DOHH2 (cell line): ENCODE measurements around the gene MYADML2.

Experiments used
- H3F3A ChIP-seq: fragments of 200-600 bp; sonication (generic), shearing (Covaris generic); 2 replicates; pipeline ENCODE4 v1.6.0; 2016; ENCODE audit warnings: antibody characterized with exemption, mild to moderate bottlenecking; ENCODE audit not compliant: control insufficient read depth, insufficient read depth
- H3K27ac ChIP-seq: fragments of 200-600 bp; sonication (generic); 2 replicates; pipeline ENCODE4 v1.5.1; 2014; ENCODE audit warnings: low read depth, mild to moderate bottlenecking, low read length, moderate library complexity
- H3K27me3 ChIP-seq: fragments of 200-600 bp; sonication (generic); 2 replicates; pipeline ENCODE4 v1.6.1; 2014; ENCODE audit warnings: mild to moderate bottlenecking, low read length, mixed read lengths; ENCODE audit not compliant: control insufficient read depth
- H3K36me3 ChIP-seq: fragments of 200-600 bp; sonication (generic); 2 replicates; pipeline ENCODE4 v1.6.1; 2014; ENCODE audit warnings: mild to moderate bottlenecking, low read length, moderate library complexity, mixed read lengths; ENCODE audit not compliant: control insufficient read depth
- H3K4me1 ChIP-seq: fragments of 200-600 bp; sonication (generic); 2 replicates; pipeline ENCODE4 v1.6.1; 2014; ENCODE audit warnings: mild to moderate bottlenecking, low read length, mixed read lengths; ENCODE audit not compliant: control insufficient read depth
- H3K4me2 ChIP-seq: fragments of 200-600 bp; sonication (generic); 2 replicates; pipeline ENCODE4 v1.6.0; 2014; ENCODE audit warnings: mild to moderate bottlenecking, low read length, moderate library complexity
- H3K4me3 ChIP-seq: fragments of 200-600 bp; sonication (generic); 2 replicates; pipeline ENCODE4 v1.5.1; 2014; ENCODE audit warnings: mild to moderate bottlenecking, low read length, mixed read lengths
- H3K79me2 ChIP-seq: fragments of 200-600 bp; sonication (generic); 2 replicates; pipeline ENCODE4 v1.6.1; 2014; ENCODE audit warnings: mild to moderate bottlenecking, low read length, mixed read lengths; ENCODE audit not compliant: control insufficient read depth
- H3K9me2 ChIP-seq: fragments of 200-600 bp; sonication (generic); replicated peaks from 2 replicates; pipeline ENCODE4 v1.6.1; 2014; ENCODE audit warnings: mild to moderate bottlenecking, low read length, mixed read lengths; ENCODE audit not compliant: control insufficient read depth
- H3K9me3 ChIP-seq: fragments of 200-600 bp; sonication (generic); 2 replicates; pipeline ENCODE4 v1.6.1; 2014; ENCODE audit warnings: antibody characterized with exemption, low read length, mixed read lengths; ENCODE audit not compliant: control insufficient read depth, insufficient read depth
- H4K20me1 ChIP-seq: fragments of 200-600 bp; sonication (generic); 2 replicates; pipeline ENCODE4 v1.6.0; 2014; ENCODE audit warnings: low read depth, mild to moderate bottlenecking, antibody characterized with exemption, low read length, moderate library complexity; ENCODE audit not compliant: control insufficient read depth, insufficient read depth
- CTCF ChIP-seq: fragments of 200-600 bp; sonication (generic); IDR thresholded peaks from one replicate; pipeline ENCODE4 v1.5.1; 2014; ENCODE audit warnings: antibody characterized with exemption, mild to moderate bottlenecking, low read depth, low read length; ENCODE audit not compliant: poor library complexity, severe bottlenecking
- EZH2phosphoT487 ChIP-seq: fragments of 200-600 bp; sonication (generic); IDR thresholded peaks from 2 replicates; pipeline ENCODE4 v1.6.1; 2017; ENCODE audit warnings: borderline replicate concordance, mild to moderate bottlenecking, antibody characterized with exemption, low read length, moderate library complexity, mixed read lengths

The MYADML2 gene

GRCh38 chr17:81956607-81957589, 9.9 kb upstream of the MYADML2 start:
- no peaks in the 10 kb centered on the region for H3K9me3 ChIP-seq
- H3K36me3 ChIP-seq: no peaks in the 10 kb centered on the region
- no peak for TF ChIP-seq CTCF
- no peak for TF ChIP-seq EZH2phosphoT487

DNA sequence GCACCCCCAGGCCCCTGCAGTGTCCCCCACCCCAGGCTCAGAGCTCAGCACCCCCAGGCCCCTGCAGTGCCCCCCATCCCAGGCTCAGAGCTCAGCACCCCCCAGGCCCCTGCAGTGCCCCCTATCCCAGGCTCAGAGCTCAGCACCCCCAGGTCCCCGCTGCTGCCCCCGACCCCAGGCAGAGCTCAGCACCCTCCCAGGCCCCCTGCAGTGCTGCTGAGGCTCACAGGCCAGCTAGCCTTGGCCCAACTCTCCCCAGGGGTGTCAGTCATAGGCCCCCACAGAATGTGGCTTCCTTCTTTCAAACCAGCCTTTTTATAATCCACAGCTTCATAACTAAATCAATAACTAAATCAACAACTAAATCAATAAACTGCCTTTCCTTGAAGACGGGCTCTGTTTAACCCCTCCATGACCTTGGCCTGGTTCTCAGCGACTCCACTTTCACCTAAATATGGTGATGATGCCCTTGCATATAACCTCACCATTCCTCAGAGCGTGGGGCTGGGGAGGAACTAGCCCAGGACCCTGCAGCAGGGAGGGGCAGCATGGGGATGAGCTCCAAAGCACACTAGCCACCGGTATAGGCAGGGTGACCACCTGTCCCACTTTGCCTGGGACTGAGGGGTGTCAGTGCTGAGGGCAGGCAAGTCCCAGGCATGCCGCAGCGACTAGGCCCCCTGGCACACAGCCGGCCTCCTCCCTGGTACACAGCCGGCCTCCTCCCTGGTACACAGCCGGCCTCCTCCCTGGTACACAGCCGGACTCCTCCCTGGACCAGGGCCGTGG, 8.9 kb upstream of the MYADML2 start:
- Histone ChIP-seq H3K4me1 (peaks cover 10% of the 10 kb centered on the region; the same call in 1 of the 2 replicates), H3K4me2 (no peak overlapping the region), H3K27me3 (peaks cover 23% of the 10 kb centered on the region), H3K9me3 (no peaks in the 10 kb centered on the region), H3F3A (no peaks in the 10 kb centered on the region), H3K9me2 (no peaks in the 10 kb centered on the region), H3K79me2 (no peaks in the 10 kb centered on the region), H4K20me1 (no peaks in the 10 kb centered on the region), H3K27ac (no peak overlapping the region), H3K4me3 (no peak overlapping the region), H3K36me3 (no peaks in the 10 kb centered on the region)
- no peak for TF ChIP-seq CTCF
- TF ChIP-seq EZH2phosphoT487: no peak

More at GRCh38 chr17:81956607-81957589, 9.9 kb upstream of the MYADML2 start:
- no peak overlapping the region for H3K27ac ChIP-seq
- H3K4me2 ChIP-seq: no peak overlapping the region
- no peaks in the 10 kb centered on the region for H4K20me1 ChIP-seq
- no peak overlapping the region for H3K4me3 ChIP-seq
- H3F3A ChIP-seq: no peaks in the 10 kb centered on the region
- H3K4me1 ChIP-seq: peaks cover 10% of the 10 kb centered on the region; the same call in 1 of the 2 replicates
- H3K9me2 ChIP-seq: no peaks in the 10 kb centered on the region
- peaks cover 23% of the 10 kb centered on the region for H3K27me3 ChIP-seq
- H3K79me2 ChIP-seq: no peaks in the 10 kb centered on the region

DNA sequence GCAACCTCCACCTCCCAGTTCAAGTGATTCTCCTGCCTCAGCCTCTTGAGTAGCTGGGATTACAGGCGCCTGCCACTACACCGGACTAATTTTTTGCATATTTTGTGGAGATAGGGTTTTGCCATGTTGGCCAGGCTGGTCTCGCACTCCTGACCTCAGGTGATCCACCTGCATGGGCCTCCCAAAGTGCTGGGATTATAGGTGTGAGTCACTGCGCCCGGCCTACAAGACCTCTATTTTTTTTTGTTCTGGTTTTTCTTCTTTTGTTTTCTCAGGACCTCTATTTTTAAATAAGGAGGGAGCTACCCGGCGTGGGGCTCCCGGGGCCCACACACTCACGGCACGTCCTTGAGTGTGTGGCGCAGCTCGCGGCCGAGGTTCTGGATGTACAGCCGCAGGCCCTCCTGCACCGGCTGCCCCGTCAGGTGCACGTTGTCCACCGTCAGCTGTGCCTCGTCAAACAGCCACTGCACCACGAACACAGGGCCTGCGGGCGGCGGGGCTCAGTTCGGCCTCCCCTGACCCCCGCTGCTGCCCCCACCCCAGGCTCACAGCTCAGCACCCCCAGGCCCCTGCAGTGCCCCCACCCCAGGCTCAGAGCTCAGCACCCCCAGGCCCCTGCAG, 8.1 kb upstream of the MYADML2 start:
- TF ChIP-seq CTCF (no peak), EZH2phosphoT487 (no peak)
- Histone ChIP-seq H3K27ac (no peak overlapping the region), H3K79me2 (no peaks in the 10 kb centered on the region)

More for the DNA sequence above, 8.1 kb upstream of the MYADML2 start:
- peaks cover 20% of the 10 kb centered on the region for H3K27me3 ChIP-seq
- no peak overlapping the region for H3K4me2 ChIP-seq
- no peaks in the 10 kb centered on the region for H3K9me2 ChIP-seq
- H3K36me3 ChIP-seq: no peaks in the 10 kb centered on the region
- no peaks in the 10 kb centered on the region for H4K20me1 ChIP-seq
- H3K4me3 ChIP-seq: no peak overlapping the region
- peaks cover 10% of the 10 kb centered on the region; the same call in 1 of the 2 replicates for H3K4me1 ChIP-seq
- no peaks in the 10 kb centered on the region for H3F3A ChIP-seq
- H3K9me3 ChIP-seq: no peaks in the 10 kb centered on the region
